ENCODE data around the gene SNX10. TPM values are rescaled to one million over a fixed set of nuclear protein-coding genes. Genes with fewer than 3 reads are reported as not detected.

The SNX10 gene
- total and polyA plus RNA-seq, 2 of the 4 experiments (the other 2 are of a cell fraction) = not detected

- no peaks in the 10 kb centered on the region for H3K9me3 ChIP-seq (ENCODE audit: control insufficient read depth, insufficient read depth, low read length)
- no peaks in the 10 kb centered on the region for H3K79me1 ChIP-seq (ENCODE audit: low read depth in 1 of 2, low read length in 2 of 2)
- DNase-seq (no peak), ATAC-seq (ENCODE audit: low read depth) (no peak)
- H3K9me1 ChIP-seq (ENCODE audit: insufficient read depth, low read length) = no peaks in the 10 kb centered on the region
- no peak overlapping the region for H3K23ac ChIP-seq (ENCODE audit: low read depth, low read length)
- no peak overlapping the region for H3K14ac ChIP-seq (replicated peaks; ENCODE audit: low read depth, low read length)
- TF ChIP-seq SMC3 (IDR thresholded peaks at IDR 0.05; ENCODE audit: low read depth, low read length) = no peak
- TF ChIP-seq RFX5 (IDR thresholded peaks at IDR 0.05; ENCODE audit: low read depth, low read length) = no peak
- no peak for TF ChIP-seq RAD21 (IDR thresholded peaks at IDR 0.05; ENCODE audit: low read length)
- no peak for TF ChIP-seq FOS (IDR thresholded peaks at IDR 0.05; ENCODE audit: low read depth, low read length)
- no peak for TF ChIP-seq RCOR1 (IDR thresholded peaks at IDR 0.05; ENCODE audit: insufficient replicate concordance, low read length)
- TF ChIP-seq ELK1 (IDR thresholded peaks at IDR 0.05; ENCODE audit: borderline replicate concordance, low read depth, low read length) = no peak
- TF ChIP-seq CTCF (conservative IDR thresholded peaks at IDR 0.05; ENCODE audit: low read depth, low read length) = no peak
- no peak for TF ChIP-seq CHD1 (IDR thresholded peaks at IDR 0.05; ENCODE audit: low read depth, low read length)
- TF ChIP-seq USF2 (IDR thresholded peaks at IDR 0.05; ENCODE audit: low read depth, low read length) = no peak
- no peak for TF ChIP-seq MXI1 (IDR thresholded peaks at IDR 0.05; ENCODE audit: borderline replicate concordance, low read depth, low read length)
- no peak for TF ChIP-seq POLR2A (IDR thresholded peaks at IDR 0.05; ENCODE audit: low read depth, low read length)
- no peak for TF ChIP-seq MAFK (IDR thresholded peaks at IDR 0.05; ENCODE audit: low read depth, low read length)
- no peak for TF ChIP-seq NFE2L2 (IDR thresholded peaks at IDR 0.05; ENCODE audit: low read depth, low read length)
- no peak for TF ChIP-seq BHLHE40 (IDR thresholded peaks at IDR 0.05; ENCODE audit: low read depth, low read length)
- no CpG with 5 or more reads among the region's 3 CpGs for WGBS, 2 experiments (ENCODE audit: extremely low coverage in 2 of 2, insufficient read length in 1 of 2)
- no peak overlapping the region for H2AK9ac ChIP-seq (replicated peaks; ENCODE audit: low read depth, low read length, poor library complexity)
- peaks cover 17% of the 10 kb centered on the region for H3K27me3 ChIP-seq (ENCODE audit: control insufficient read depth, insufficient read depth, low read length)
- H3K4me2 ChIP-seq (ENCODE audit: low read depth, low read length) = no peak overlapping the region
- H2BK20ac ChIP-seq (ENCODE audit: low read depth, low read length) = no peak overlapping the region
- dilution Hi-C loops (cut with HindIII; ENCODE audit: low sequenced_read_pairs, unreplicated experiment) (no loop called here), intact Hi-C loops (cut with micrococcal nuclease) (no loop called here), in situ Hi-C loops (cut with MboI; ENCODE audit: low sequenced_read_pairs) (no loop called here)
- H2BK120ac ChIP-seq (ENCODE audit: low read depth, low read length) = no peak overlapping the region
- POLR2A ChIA-PET (ENCODE audit: unreplicated experiment) = no interaction called here
- no peak overlapping the region for H3K27ac ChIP-seq (ENCODE audit: insufficient read depth, low read length)
- H3K4ac ChIP-seq (ENCODE audit: low read depth, low read length) = no peak overlapping the region
- H2BK5ac ChIP-seq (ENCODE audit: low read depth, low read length, poor library complexity, severe bottlenecking) = no peak overlapping the region
- no peaks in the 10 kb centered on the region for H4K20me1 ChIP-seq (ENCODE audit: insufficient read depth, low read length)
- no peak overlapping the region for H4K5ac ChIP-seq (ENCODE audit: low read depth, low read length)
- CTCF ChIA-PET = no interaction called here
- no peak overlapping the region for H3K9ac ChIP-seq (ENCODE audit: low read depth, low read length)
- no peaks in the 10 kb centered on the region for H3K4me1 ChIP-seq (ENCODE audit: control insufficient read depth, insufficient read depth, low read length)
- H3K36me3 ChIP-seq (ENCODE audit: control insufficient read depth, insufficient read depth, low read length) = no peaks in the 10 kb centered on the region
- H3K56ac ChIP-seq (ENCODE audit: extremely low read depth, insufficient read depth, low read length) = no peak overlapping the region
- BruUV-seq (replicated peaks) = no TSS peak
- H2AFZ ChIP-seq (replicated peaks; ENCODE audit: low read length, poor library complexity) = no peak overlapping the region
- H4K91ac ChIP-seq (ENCODE audit: insufficient read depth, low read depth, low read length) = no peak overlapping the region
- H2BK15ac ChIP-seq (ENCODE audit: low read depth, low read length) = no peak overlapping the region
- no peak overlapping the region for H3K18ac ChIP-seq (ENCODE audit: low read depth, low read length)
- H3K4me3 ChIP-seq (ENCODE audit: insufficient read depth, low read depth, low read length) = no peak overlapping the region
- no peak overlapping the region for H4K8ac ChIP-seq (ENCODE audit: low read depth in 2 of 2, low read length in 2 of 2)
- H2AK5ac ChIP-seq (ENCODE audit: low read depth, low read length) = no peak overlapping the region
Measured at GRCh38 chr7:26393818-26394217, 102.2 kb downstream of the SNX10 start.

Measured in IMR-90 (cell line).